ENCODE measurements around the gene HS1BP3. TPM values are rescaled to one million over a fixed set of nuclear protein-coding genes. Genes with fewer than 3 reads are reported as not detected.

The HS1BP3 gene
- total RNA-seq, 1 donor from 2014 or later, result 19.6 TPM

GRCh38 chr2:20570249-20570648 lies 80.6 kb downstream of the HS1BP3 start:
- H3K9me3 Mint-ChIP-seq, result no peaks in the 10 kb centered on the region
- H3K4me3 Mint-ChIP-seq, result peak overlapping the region; percentile 16
- TF ChIP-seq CTCF (conservative IDR thresholded peaks at IDR 0.05), result no peak
- no peak for DNase-seq (ENCODE audit: low read depth, low spot score)
- no peak overlapping the region for H3K27ac Mint-ChIP-seq (ENCODE audit: unreplicated experiment)
- no peaks in the 10 kb centered on the region for H3K27me3 Mint-ChIP-seq (ENCODE audit: low read depth)
- H3K4me1 Mint-ChIP-seq, result peaks cover 93% of the 10 kb centered on the region
- H3K36me3 Mint-ChIP-seq (ENCODE audit: low read depth), result no peaks in the 10 kb centered on the region

- Mint-ChIP-seq H3K27me3 (ENCODE audit: low read depth) (no peaks in the 10 kb centered on the region), H3K4me1 (peaks cover 92% of the 10 kb centered on the region), H3K36me3 (ENCODE audit: low read depth) (no peaks in the 10 kb centered on the region), H3K4me3 (no peak overlapping the region), H3K27ac (ENCODE audit: unreplicated experiment) (no peak overlapping the region), H3K9me3 (no peaks in the 10 kb centered on the region)
- TF ChIP-seq CTCF (conservative IDR thresholded peaks at IDR 0.05), result no peak
- no peak for DNase-seq (ENCODE audit: low read depth, low spot score)
These were observed 81.3 kb downstream of the HS1BP3 start for GRCh38 chr2:20569464-20570223.

- H3K27ac Mint-ChIP-seq (ENCODE audit: unreplicated experiment), result no peak overlapping the region
- H3K27me3 Mint-ChIP-seq (ENCODE audit: low read depth), result no peaks in the 10 kb centered on the region
- H3K4me1 Mint-ChIP-seq, result peaks cover 83% of the 10 kb centered on the region
- no peaks in the 10 kb centered on the region for H3K36me3 Mint-ChIP-seq (ENCODE audit: low read depth)
- DNase-seq (ENCODE audit: low read depth, low spot score), result no peak
- no peaks in the 10 kb centered on the region for H3K9me3 Mint-ChIP-seq
- TF ChIP-seq CTCF (conservative IDR thresholded peaks at IDR 0.05), result no peak
- H3K4me3 Mint-ChIP-seq, result no peak overlapping the region
These were observed 82.1 kb downstream of the HS1BP3 start for GRCh38 chr2:20568501-20569463.

- peak overlapping the region; percentile 11 for H3K4me3 Mint-ChIP-seq
- H3K27ac Mint-ChIP-seq (ENCODE audit: unreplicated experiment), result no peak overlapping the region
- no peak for DNase-seq (ENCODE audit: low read depth, low spot score)
- H3K4me1 Mint-ChIP-seq, result peaks cover 76% of the 10 kb centered on the region
- H3K27me3 Mint-ChIP-seq (ENCODE audit: low read depth), result no peaks in the 10 kb centered on the region
- H3K36me3 Mint-ChIP-seq (ENCODE audit: low read depth), result no peaks in the 10 kb centered on the region
- TF ChIP-seq CTCF (conservative IDR thresholded peaks at IDR 0.05), result no peak
- H3K9me3 Mint-ChIP-seq, result no peaks in the 10 kb centered on the region
These were observed 83.0 kb downstream of the HS1BP3 start for GRCh38 chr2:20567926-20568179.

Other genes starting within 250 kb of the HS1BP3 start
- 146 and 150 TPM in 2 replicates for gene RHOB, start 204.0 kb downstream of the HS1BP3 start, total RNA-seq
- gene GDF7, start 16.0 kb upstream of the HS1BP3 start, total RNA-seq, result 0.36 and 0.40 TPM in 2 replicates
- gene LDAH, start 172.0 kb upstream of the HS1BP3 start, total RNA-seq, result 49.7 and 50.5 TPM in 2 replicates

Measured in neural crest cell (in vitro differentiated cells).